ENCODE results near the gene ADAMTS12.

- no peak for TF ChIP-seq CTCF (conservative IDR thresholded peaks at IDR 0.05 in 1 of 2, IDR thresholded peaks at IDR 0.05 in 1 of 2; ENCODE audit: low read depth in 1 of 2, low read length in 2 of 2)
- no peak for TF ChIP-seq EZH2 (IDR thresholded peaks at IDR 0.05; ENCODE audit: low read length, missing control alignments)
Observed at GRCh38 chr5:33477816-33478215, 414.0 kb downstream of the ADAMTS12 start.
